GM18505 (cell line): ENCODE data around the gene PCCA.
"Not testable (repeated sequence)": the region's sequence is repeated elsewhere in the genome, so short reads cannot be mapped to it uniquely, and the experiment has no call there.

Experiments
- ATAC-seq: cut with Tn5 transposase; IDR thresholded peaks from one replicate; pipeline ENCODE4 v1.9.1; 2021; ENCODE audit not compliant: unreplicated experiment
- POLR2A ChIP-seq: IDR thresholded peaks from 4 replicates; pipeline ENCODE4 v1.6.1; 2011; ENCODE audit warnings: borderline replicate concordance; ENCODE audit not compliant: insufficient read depth, insufficient read length; ENCODE audit errors: extremely low read depth

The PCCA gene

DNA sequence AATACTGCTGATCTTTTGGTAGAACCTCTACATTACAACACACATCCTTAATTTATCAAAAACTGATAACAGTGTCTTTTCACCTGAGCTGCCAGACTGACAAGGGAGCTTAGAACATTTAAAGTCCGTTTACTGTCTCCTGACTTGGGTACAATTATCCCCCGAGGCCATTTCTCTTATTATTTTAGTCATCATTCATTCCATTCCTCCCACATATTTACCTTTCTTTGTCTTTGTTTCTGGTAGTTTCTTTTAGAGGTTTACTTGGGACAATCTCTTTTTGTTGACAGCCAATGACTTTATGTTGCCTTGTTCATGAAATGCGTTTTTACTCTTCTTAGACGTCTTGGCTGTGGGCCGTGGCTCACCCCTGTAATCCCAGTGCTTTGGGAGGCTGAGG lies 186.9 kb downstream of the PCCA start:
- ATAC-seq = no peak
- TF ChIP-seq POLR2A = no peak

DNA sequence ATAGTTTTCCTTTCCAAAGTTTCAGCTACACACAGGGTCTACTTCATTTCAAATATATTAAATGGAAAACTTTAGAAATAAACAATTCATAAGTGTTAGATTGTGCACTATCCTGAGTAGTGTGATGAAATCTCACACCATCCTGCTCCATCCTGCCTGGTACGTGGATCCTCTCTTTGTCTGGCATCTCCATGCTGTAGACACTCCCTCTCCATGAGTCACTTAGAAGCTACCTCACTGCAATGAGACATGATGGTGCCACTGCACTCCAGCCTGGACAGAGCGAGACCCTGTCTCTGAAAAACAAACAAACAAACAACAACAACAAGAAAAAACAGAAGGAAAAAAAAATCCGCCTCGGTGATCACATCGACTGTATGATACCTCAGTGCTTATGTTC lies 191.8 kb downstream of the PCCA start:
- ATAC-seq = no peak
- no peak for TF ChIP-seq POLR2A

DNA sequence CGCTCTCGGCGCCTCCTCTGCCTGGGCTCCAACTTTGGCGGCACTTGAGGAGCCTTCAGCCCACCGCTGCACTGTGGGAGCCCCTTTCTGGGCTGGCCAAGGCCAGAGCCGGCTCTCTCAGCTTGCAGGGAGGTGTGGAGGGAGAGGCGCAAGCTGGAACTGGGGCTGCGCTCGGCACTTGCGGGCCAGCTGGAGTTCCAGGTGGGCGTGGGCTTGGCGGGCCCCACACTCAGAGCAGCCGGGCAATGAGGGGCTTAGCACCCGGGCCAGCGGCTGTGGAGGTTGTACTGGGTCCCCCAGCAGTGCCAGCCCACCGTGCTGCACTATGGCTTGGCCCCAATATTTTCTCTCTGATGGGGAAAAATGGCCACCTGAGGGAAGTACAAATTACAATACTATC lies 193.4 kb downstream of the PCCA start:
- not testable (repeated sequence) for ATAC-seq

DNA sequence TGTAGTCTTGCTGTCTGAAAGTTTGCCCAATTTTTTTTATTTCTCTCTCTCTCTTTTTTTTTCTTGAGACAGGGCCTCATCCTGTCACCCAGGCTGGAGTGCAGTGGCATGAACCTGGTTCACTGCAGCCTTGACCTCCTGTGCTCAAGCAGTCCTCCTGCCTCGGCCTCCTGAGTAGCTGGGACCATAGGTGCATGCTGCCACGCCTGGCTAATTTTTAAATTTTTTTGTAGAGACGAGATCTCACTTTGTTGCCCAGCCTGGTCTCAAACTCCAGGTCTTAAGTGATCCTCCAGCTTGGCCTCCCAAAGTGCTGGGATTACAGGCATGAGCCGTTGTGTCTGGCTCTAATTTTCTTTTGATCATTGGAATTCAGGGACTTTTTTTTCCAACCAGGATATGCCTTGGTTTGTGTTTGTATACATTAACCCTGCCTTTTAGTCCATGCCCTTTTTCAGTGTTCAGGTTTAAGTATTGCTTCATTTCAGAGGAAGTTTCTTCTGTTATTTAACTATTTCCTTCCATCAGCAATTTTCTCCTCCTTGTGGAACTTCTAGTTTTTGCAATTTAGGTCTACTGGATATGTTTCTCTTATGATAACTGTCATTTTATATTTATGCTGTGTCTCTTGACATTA lies 201.4 kb downstream of the PCCA start:
- ATAC-seq = no peak
- no peak for TF ChIP-seq POLR2A

DNA sequence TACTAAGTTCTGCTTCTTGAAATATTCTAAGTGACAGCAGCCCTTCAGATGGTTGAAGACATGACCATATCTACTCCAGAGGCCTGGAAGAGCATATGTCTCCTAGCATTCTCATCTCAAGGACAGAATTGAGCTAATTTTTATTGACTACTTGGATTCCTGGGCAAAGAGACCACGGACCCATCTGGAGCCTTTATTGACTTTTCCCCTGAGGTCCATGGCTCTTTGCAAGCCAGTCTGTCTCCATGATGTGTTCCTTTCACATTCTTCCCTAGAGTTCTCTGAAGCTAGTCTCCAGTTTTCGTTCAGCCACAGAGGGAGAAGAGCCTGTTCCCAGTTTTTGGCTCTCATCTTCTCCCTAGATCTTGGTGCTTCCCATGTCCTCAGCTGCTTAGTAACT lies 202.7 kb downstream of the PCCA start:
- no peak for ATAC-seq
- TF ChIP-seq POLR2A = no peak

DNA sequence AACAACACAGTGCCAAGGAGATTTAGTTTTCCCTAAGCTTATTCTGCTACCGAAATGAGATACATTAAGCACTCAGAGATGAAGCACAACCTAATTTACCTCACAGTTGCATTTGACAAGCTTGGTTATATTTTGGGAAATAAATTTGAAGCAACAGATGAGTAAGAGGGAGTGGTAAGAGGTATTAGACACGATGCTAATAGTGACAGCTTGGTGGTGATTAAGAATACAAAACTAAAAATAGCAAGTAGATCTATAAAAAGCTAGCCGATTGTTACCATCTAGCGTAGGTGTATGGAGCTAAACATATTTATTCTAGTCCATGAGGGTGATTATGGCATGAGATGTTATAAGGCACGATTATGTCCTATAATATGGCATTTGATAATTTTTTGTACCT lies 208.5 kb downstream of the PCCA start:
- TF ChIP-seq POLR2A = no peak

DNA sequence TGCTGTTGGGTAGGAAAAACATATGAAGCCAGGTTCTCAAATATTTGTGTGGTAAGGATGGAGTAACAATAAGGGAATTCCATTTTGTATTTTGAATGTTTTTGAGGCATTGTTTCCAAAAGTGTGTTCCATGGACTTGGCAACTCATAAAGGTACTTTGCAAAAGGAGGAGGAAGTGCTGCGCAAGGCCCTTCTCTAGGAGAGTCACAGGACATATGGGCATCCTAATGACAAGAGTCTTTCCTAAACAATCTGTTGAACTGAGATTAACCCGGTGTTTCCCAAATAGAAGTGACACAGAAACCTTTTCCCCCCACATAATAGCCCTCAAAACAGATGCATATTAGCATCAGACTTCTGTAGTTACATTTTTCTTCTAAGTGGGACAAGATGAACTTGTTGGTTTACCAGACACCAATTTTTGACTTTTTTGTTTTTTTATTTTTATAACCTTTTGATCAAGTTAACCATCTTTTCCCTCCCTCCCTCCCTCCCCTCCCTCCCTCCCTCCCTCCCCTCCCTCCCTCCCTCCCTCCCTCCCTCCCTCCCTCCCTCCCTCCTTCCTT lies 209.3 kb downstream of the PCCA start:
- no peak for TF ChIP-seq POLR2A
- no peak for ATAC-seq

More for the DNA sequence above, 208.5 kb downstream of the PCCA start:
- no peak for ATAC-seq

DNA sequence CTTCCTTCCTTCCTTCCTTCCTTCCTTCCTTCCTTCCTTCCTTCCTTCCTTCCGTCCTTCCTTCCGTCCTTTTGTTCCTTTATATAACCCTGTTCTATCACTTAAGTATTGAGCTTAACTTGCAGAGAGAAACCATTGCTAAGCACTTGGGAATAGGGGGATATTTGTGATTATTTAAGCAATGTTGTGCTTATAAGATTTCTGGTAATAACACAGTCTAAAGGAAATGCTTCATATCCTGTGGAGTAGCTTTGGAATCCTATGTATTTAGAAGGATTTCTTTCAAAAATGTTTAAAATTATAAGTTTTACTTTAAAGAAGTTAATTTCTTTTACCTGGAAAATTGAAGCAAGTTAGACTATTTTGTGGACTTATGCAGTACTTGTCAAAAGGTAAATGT lies 209.8 kb downstream of the PCCA start:
- no peak for TF ChIP-seq POLR2A
- ATAC-seq = no peak

DNA sequence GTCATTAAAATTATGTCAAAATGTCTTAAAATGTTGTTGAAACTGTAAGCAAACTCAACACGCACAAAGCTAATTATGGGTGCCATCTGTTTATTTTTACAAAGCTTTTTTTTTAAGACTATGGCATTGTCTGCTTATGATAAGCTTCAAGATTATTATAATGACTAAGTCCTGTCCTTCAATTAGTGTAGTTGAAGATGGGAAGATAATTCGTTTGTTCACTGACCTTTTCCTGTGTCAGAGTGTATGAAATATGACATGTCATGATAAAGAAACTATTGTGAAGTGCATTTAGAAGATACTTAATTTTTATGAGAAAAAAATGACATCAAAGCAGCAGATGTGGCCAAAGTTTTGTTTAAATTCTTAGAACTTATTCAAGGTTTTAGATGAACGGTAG lies 211.3 kb downstream of the PCCA start:
- no peak for ATAC-seq
- TF ChIP-seq POLR2A = no peak

DNA sequence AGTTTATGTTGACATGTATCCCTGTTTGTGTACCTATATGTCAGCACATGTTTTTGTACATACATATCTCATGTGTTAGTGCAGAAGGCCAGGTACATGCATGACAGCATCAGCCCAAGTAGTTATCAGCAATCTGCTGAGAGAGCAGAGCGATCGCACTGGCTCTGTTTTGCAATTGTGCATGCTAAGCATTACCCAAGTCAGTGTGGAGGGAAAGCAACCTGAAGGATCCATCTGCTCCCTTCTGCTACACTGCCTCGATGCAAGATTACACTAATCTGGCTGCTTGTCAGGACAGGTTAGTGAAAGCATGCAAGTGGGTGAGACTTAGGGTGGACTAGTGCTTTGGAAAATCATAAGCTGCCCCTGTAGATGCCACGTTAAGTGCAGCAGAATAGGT lies 211.8 kb downstream of the PCCA start:
- no peak for TF ChIP-seq POLR2A
- ATAC-seq = no peak

DNA sequence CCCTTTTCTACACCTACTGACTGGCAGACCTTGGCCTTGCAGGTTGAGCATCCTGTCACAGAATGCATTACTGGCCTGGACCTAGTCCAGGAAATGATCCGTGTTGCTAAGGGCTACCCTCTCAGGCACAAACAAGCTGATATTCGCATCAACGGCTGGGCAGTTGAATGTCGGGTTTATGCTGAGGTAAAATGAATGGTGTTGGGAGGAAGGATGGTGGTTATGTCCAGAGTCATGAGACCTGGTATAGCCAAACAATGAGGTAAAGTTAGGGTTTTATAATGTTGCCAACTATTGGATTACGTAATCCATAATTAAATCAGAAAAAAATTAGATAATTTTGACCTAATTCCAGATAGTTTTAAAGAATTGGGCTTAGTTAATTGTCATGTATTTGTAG lies 212.5 kb downstream of the PCCA start:
- ATAC-seq = no peak

DNA sequence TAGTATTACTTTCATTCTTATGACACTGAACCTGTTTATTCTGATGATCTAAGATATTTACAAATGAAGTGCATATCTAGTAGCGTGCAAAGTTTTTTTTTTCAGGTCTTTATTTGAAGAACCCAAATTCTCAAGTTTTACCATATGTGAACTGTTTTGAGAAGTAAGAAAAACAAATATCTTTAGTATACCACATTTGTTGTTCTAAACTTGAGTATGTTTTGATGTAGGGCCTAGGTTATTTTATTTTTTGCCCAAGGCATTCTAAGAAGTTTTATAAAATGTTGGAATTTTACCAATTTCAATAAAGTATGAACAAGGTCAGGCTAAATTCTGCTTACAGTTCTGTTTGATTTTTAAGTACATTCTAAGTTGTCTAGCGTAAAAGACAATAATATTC lies 213.5 kb downstream of the PCCA start:
- TF ChIP-seq POLR2A = no peak

More for the DNA sequence above, 212.5 kb downstream of the PCCA start:
- TF ChIP-seq POLR2A = no peak

DNA sequence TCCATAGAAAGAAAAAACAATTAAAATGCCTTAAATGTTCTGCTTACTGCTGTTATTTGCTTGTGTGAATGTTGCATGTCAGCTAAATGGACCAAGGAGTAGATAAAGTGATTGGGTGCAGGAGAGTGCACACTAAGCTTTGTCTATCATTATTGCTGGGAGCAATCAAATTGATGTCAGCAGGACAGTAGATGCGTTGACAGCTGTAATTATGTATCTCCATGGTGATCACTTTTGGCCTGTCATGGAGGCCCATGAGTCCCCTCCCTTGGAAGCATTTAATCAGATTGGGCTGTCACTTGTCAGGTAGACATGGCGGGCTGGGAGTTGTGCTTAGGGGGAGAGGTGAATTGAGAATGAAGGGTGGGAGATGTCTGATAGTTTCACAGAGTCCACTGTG lies 215.3 kb downstream of the PCCA start:
- TF ChIP-seq POLR2A = no peak
- no peak for ATAC-seq

More for the DNA sequence above, 213.5 kb downstream of the PCCA start:
- ATAC-seq = no peak

DNA sequence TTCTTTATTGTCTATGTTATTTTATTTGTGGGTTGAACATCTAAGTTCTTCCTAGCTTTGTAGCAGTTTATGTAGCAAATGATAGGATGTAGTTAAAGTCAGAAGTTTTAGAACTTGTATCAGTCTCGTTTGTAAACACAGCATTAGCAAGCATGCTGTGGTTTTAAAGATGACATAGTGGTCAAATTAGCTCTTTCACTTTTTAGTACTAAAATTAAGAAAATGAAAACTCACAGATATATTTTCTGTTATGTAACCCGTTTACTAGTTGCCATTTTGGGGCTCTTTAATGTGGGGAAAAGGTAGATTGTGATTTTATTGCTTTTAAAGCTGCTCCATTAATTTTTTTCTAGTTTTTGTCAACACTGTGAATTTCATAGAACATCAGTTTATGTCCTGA lies 216.5 kb downstream of the PCCA start:
- no peak for TF ChIP-seq POLR2A
- no peak for ATAC-seq

DNA sequence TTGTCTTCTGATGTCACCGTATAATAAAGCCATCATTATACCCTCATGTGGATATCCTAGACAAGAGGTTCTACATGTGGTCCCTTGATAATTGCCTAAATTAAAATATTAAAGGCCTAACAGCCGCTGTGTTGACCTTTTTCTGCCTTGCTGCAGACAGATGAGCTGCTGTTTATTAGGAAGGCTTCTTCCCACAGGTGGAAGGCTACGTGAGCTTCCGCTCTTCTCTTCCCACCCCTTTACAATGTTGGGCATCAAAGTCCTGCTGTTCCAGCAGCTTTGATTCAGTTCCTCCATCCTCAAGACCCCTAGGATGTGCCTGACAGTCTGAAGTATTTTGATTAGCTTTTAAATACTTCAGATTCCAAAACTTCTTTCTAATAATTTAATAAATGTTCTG lies 217.1 kb downstream of the PCCA start:
- no peak for ATAC-seq
- TF ChIP-seq POLR2A = no peak

DNA sequence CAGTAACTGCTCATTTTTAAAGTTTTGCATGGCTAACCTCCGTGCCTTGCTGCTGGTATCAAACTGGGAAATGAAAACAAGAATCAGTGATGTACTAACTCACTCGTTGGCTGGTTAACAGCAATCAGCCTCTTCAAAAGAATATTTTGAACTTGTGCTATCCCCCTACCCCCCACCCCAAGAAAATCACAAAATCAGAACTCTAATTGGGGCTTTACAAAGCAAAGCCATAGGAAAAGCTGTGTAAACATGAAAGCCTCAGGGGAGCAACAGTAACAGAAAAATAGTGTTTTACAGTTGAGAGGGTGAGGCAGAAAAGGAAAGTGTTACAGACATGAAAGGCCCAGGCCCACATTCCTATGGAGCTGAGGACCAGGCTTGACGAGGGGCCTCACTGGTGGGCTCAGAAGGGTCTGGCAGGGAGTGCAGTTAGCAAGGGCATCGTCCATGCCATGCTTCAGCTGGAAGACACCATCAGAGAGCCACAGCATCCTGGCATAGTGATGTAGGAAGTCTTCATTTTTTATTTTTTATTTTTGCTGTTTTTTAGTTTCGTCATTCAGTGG lies 217.6 kb downstream of the PCCA start:
- no peak for ATAC-seq
- no peak for TF ChIP-seq POLR2A
